Endothelial cell of umbilical vein (primary cell): ENCODE results near the gene TRIM59. TPM values are rescaled to one million over a fixed set of nuclear protein-coding genes. Genes with fewer than 3 reads are reported as not detected.

Experiments used
- BruUV-seq: library from RNA; stranded (reverse); fragments of 400-500 nt; replicated peaks from 2 replicates; lab custom pipeline; 2021; lab: Mats Ljungman, UMichigan
- CTCF ChIA-PET: fragments of 300-600, 350-600 bp; sonication (Branson Sonifier 250); formaldehyde crosslinking; loops from one replicate; lab custom pipeline; 2021; ENCODE audit warnings: antibody characterized with exemption, inconsistent platforms; lab: Charles Lee
- POLR2A ChIA-PET: fragments of 300-600, 350-600 bp; sonication (Branson Sonifier 250); formaldehyde crosslinking; loops from one replicate; lab custom pipeline; 2021; ENCODE audit warnings: antibody characterized with exemption, inconsistent platforms; lab: Charles Lee
- DNase-seq: peaks from one replicate; pipeline ENCODE4 v3.0.0-alpha.2; 2011; ENCODE audit warnings: low read depth, low spot score
- FAIRE-seq: peaks from 2 replicates; lab custom pipeline; 2011; peaks lifted over from hg19 to GRCh38; lab: Jason Lieb, UNC
- H2AFZ ChIP-seq: 2 replicates; pipeline ENCODE4 v1.6.0; 2012; ENCODE audit warnings: low read depth, low read length, control low read depth, inconsistent platforms
- H3K27ac ChIP-seq: 2 replicates; pipeline ENCODE4 v1.5.1; 2011; ENCODE audit warnings: low read depth, mild to moderate bottlenecking, control low read depth, low read length, moderate library complexity; ENCODE audit not compliant: insufficient read depth
- H3K27me3 ChIP-seq, 2 experiments: 2 replicates each; pipeline versions ENCODE4 v1.6.0 to v1.6.1; 2011; ENCODE audit warnings: low read length in 2 of 2, mixed read lengths in 1 of 2; ENCODE audit not compliant: control insufficient read depth in 2 of 2, insufficient read depth in 2 of 2
- H3K36me3 ChIP-seq, 2 experiments: 2 replicates in 1 of 2; 3 replicates in 1 of 2; pipeline ENCODE4 v1.5.1; 2011; ENCODE audit warnings: low read length in 2 of 2, mild to moderate bottlenecking in 1 of 2, moderate library complexity in 1 of 2; ENCODE audit not compliant: control insufficient read depth in 2 of 2, insufficient read depth in 2 of 2; ENCODE audit errors: extremely low read depth in 1 of 2
- H3K4me1 ChIP-seq: 3 replicates; pipeline ENCODE4 v1.5.1; 2011; ENCODE audit warnings: mild to moderate bottlenecking, low read length; ENCODE audit not compliant: control insufficient read depth, insufficient read depth; ENCODE audit errors: extremely low read depth
- H3K4me2 ChIP-seq: 2 replicates; pipeline ENCODE4 v1.6.1; 2011; ENCODE audit warnings: low read length, control low read depth, mixed read lengths; ENCODE audit not compliant: insufficient read depth
- H3K4me3 ChIP-seq, 3 experiments: fragments of 200-600 bp in 1 of 3; sonication (generic), shearing (Covaris generic) in 1 of 3; replicated peaks in 1 of 3; 2 replicates each; pipeline ENCODE4 v1.5.1; 2011 to 2016; ENCODE audit warnings: control low read depth in 3 of 3, low read length in 3 of 3, mild to moderate bottlenecking in 2 of 3, inconsistent platforms in 1 of 3, low read depth in 1 of 3, moderate library complexity in 1 of 3; ENCODE audit not compliant: insufficient read depth in 1 of 3
- H3K79me2 ChIP-seq: 2 replicates; pipeline ENCODE4 v1.6.0; 2012; ENCODE audit warnings: low read length, inconsistent platforms; ENCODE audit not compliant: control insufficient read depth, insufficient read depth
- H3K9ac ChIP-seq: replicated peaks from 2 replicates; pipeline ENCODE3; 2011; ENCODE audit warnings: low read length, control low read depth; ENCODE audit not compliant: insufficient read depth; ENCODE audit errors: extremely low read depth
- H3K9me1 ChIP-seq: replicated peaks from 3 replicates; pipeline ENCODE4 v1.6.0; 2011; ENCODE audit warnings: mild to moderate bottlenecking, low read length; ENCODE audit not compliant: control insufficient read depth, insufficient read depth; ENCODE audit errors: extremely low read depth
- H3K9me3 ChIP-seq: replicated peaks from 2 replicates; pipeline ENCODE4 v1.5.1; 2012; ENCODE audit warnings: low read length, inconsistent platforms; ENCODE audit not compliant: control insufficient read depth, insufficient read depth
- H4K20me1 ChIP-seq: replicated peaks from 2 replicates; pipeline ENCODE3; 2011; ENCODE audit warnings: mild to moderate bottlenecking, low read length; ENCODE audit not compliant: control insufficient read depth, insufficient read depth; ENCODE audit errors: extremely low read depth
- EZH2 ChIP-seq: IDR thresholded peaks from 2 replicates; pipeline ENCODE4 v1.6.1; 2012; ENCODE audit warnings: borderline replicate concordance, low read depth, mild to moderate bottlenecking, moderate library complexity, low read length, inconsistent platforms; ENCODE audit not compliant: severe bottlenecking
- FOS ChIP-seq: IDR thresholded peaks from 2 replicates; pipeline ENCODE4 v1.6.1; 2011; ENCODE audit warnings: mild to moderate bottlenecking, low read length, moderate library complexity, borderline replicate concordance; ENCODE audit not compliant: insufficient read depth
- GATA2 ChIP-seq: IDR thresholded peaks from 2 replicates; pipeline ENCODE4 v1.7.0; 2011; ENCODE audit warnings: low read depth, mild to moderate bottlenecking, moderate library complexity, mixed read lengths, low read length; ENCODE audit not compliant: insufficient read length, insufficient read depth
- JUN ChIP-seq: IDR thresholded peaks from 2 replicates; pipeline ENCODE4 v1.6.1; 2011; ENCODE audit warnings: borderline replicate concordance, low read depth; ENCODE audit not compliant: insufficient read length, insufficient read depth
- MYC ChIP-seq: IDR thresholded peaks from one replicate; pipeline ENCODE4 v1.6.1; 2011; ENCODE audit warnings: mild to moderate bottlenecking, low read depth, low read length
- POLR2A ChIP-seq: IDR thresholded peaks from 2 replicates; pipeline ENCODE4 v1.6.1; 2012; ENCODE audit warnings: low read depth, mild to moderate bottlenecking, control low read depth, low read length
- POLR2AphosphoS5 ChIP-seq: IDR thresholded peaks from 2 replicates; pipeline ENCODE4 v1.6.1; 2012; ENCODE audit warnings: low read depth, mild to moderate bottlenecking, control low read depth, low read length, moderate library complexity; ENCODE audit not compliant: insufficient read depth
- dilution Hi-C: fragments of 300-500 bp; cut with MboI; formaldehyde crosslinking; loops from one replicate; pipeline ENCODE4 v1.15.0; 2019; ENCODE audit warnings: low sequenced_read_pairs; ENCODE audit not compliant: extremely low pct_ligation_motif_present
- intact Hi-C: fragments of 100-400 bp; cut with micrococcal nuclease; formaldehyde crosslinking; loops from one replicate; pipeline ENCODE4 v1.10.0; 2022
- polyA plus RNA-seq, 4 experiments: library from polyadenylated mRNA; depleted of rRNA in 3 of 4; stranded (reverse) in 3 of 4; unstranded in 1 of 4; fragments of >200 nt; gene quantifications; 2 replicates each; pipeline versions ENCODE4 v1.2.1 to v1.2.3, GENCODE V29; 2011 to 2012; ENCODE audit warnings: missing spikeins in 1 of 4
- total RNA-seq: library from RNA; stranded (reverse); gene quantifications from 2 replicates; pipeline ENCODE4 v1.2.3, GENCODE V29; 2021
- TF ChIP-seq, protein P1 (sequence below): IDR thresholded peaks from 2 replicates; pipeline ENCODE4 v1.6.1; 2011; ENCODE audit not compliant: insufficient read depth, insufficient read length
- TF ChIP-seq, protein P2 (sequence below), 2 donors: IDR thresholded peaks; 1 replicate in 1 of 2; 2 replicates in 1 of 2; pipeline ENCODE4 v1.5.1; 2011; ENCODE audit warnings: low read length in 2 of 2, mild to moderate bottlenecking in 2 of 2, moderate library complexity in 2 of 2, control low read depth in 1 of 2, inconsistent platforms in 1 of 2, low read depth in 1 of 2; ENCODE audit not compliant: insufficient read depth in 1 of 2; ENCODE audit errors: extremely low read depth in 1 of 2

Gene TRIM59
- total and polyA plus RNA-seq, 2 donors (not counting 3 experiments of a cell fraction or from before 2014, with no cell fraction given), result 6.8 to 33.0 TPM

GRCh38 chr3:160412477-160412876 lies 37.1 kb downstream of the TRIM59 start:
- Histone ChIP-seq H3K4me1 (peaks cover 8% of the 10 kb centered on the region), H3K9me1 (no peaks in the 10 kb centered on the region), H3K4me2 (no peak overlapping the region), H2AFZ (no peak overlapping the region), H3K27ac (no peak overlapping the region), H4K20me1 (no peaks in the 10 kb centered on the region), H3K9ac (no peak overlapping the region), H3K4me3 (no peak overlapping the region), H3K79me2 (peaks cover 77% of the 10 kb centered on the region), H3K36me3 (peaks cover 0 to 33% of the 10 kb centered on the region in 2 experiments), H3K27me3 (no peaks in the 10 kb centered on the region), H3K9me3 (no peaks in the 10 kb centered on the region)
- TF ChIP-seq POLR2A (no peak), EZH2 (no peak), JUN (no peak), MYC (no peak), GATA2 (no peak), POLR2AphosphoS5 (no peak), FOS (no peak)
- TF ChIP-seq, protein P1, sequence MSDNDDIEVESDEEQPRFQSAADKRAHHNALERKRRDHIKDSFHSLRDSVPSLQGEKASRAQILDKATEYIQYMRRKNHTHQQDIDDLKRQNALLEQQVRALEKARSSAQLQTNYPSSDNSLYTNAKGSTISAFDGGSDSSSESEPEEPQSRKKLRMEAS, result no peak
- TF ChIP-seq, protein P2, sequence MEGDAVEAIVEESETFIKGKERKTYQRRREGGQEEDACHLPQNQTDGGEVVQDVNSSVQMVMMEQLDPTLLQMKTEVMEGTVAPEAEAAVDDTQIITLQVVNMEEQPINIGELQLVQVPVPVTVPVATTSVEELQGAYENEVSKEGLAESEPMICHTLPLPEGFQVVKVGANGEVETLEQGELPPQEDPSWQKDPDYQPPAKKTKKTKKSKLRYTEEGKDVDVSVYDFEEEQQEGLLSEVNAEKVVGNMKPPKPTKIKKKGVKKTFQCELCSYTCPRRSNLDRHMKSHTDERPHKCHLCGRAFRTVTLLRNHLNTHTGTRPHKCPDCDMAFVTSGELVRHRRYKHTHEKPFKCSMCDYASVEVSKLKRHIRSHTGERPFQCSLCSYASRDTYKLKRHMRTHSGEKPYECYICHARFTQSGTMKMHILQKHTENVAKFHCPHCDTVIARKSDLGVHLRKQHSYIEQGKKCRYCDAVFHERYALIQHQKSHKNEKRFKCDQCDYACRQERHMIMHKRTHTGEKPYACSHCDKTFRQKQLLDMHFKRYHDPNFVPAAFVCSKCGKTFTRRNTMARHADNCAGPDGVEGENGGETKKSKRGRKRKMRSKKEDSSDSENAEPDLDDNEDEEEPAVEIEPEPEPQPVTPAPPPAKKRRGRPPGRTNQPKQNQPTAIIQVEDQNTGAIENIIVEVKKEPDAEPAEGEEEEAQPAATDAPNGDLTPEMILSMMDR (IDR thresholded peaks at IDR 0.05; ENCODE audit: extremely low read depth in 1 of 2, insufficient read depth in 1 of 2, low read depth in 1 of 2, low read length in 2 of 2), result no peak
- CTCF ChIA-PET, result interaction anchor here (0.9 to 4.7 kb wide), 8 partner anchors 9 to 424 kb away, joined by 3 to 81 read pairs (median 6); partner anchors contain the start of genes IL12A and SMC4
- POLR2A ChIA-PET, result interaction anchor here (0.6 kb wide), 1 partner anchor 374 kb away, joined by 9 read pairs; no protein-coding TSS in a partner anchor
- FAIRE-seq (no peak), DNase-seq (no peak)
- BruUV-seq, result no TSS peak
- intact Hi-C loops, result loop anchor here (2.0 to 5.0 kb wide), 4 partner anchors 74 to 530 kb away; partner anchors contain the start of gene C3orf80
- dilution Hi-C loops, result no loop called here
